Fibroblast of skin of left biceps (primary cell): ENCODE data around the gene FBXL7.

Experiments used
- DNase-seq, 2 experiments: peaks; one replicate each; pipeline ENCODE4 v3.0.0-alpha.2; 2013; ENCODE audit warnings: low read depth in 2 of 2

The FBXL7 gene

GRCh38 chr5:15499528-15500324 is at the start of gene FBXL7:
Gene FBXL7 (plus strand): TSS chr5:15500180.
- peak in 1 of 2 experiments; percentile 40 for DNase-seq

GRCh38 chr5:15450473-15450872 is 49.5 kb upstream of the FBXL7 start:
- DNase-seq, result no peak

GRCh38 chr5:15450949-15451348 is 49.0 kb upstream of the FBXL7 start:
- no peak for DNase-seq

GRCh38 chr5:15452030-15452429 is 48.0 kb upstream of the FBXL7 start:
- no peak for DNase-seq

GRCh38 chr5:15452781-15453180 is 47.2 kb upstream of the FBXL7 start:
- peak in 1 of 2 experiments; percentile 12 for DNase-seq

GRCh38 chr5:15459200-15459599 is 40.8 kb upstream of the FBXL7 start:
- no peak for DNase-seq

GRCh38 chr5:15463231-15463980 is 36.6 kb upstream of the FBXL7 start:
- DNase-seq, result peak in 1 of 2 experiments; percentile 5

GRCh38 chr5:15472116-15472515 is 27.9 kb upstream of the FBXL7 start:
- DNase-seq, result no peak

GRCh38 chr5:15474143-15474719 is 25.7 kb upstream of the FBXL7 start:
- DNase-seq, result no peak

- no peak for DNase-seq
These were observed 24.6 kb upstream of the FBXL7 start for GRCh38 chr5:15475367-15475766.

GRCh38 chr5:15476977-15477376 is 23.0 kb upstream of the FBXL7 start:
- no peak for DNase-seq

- no peak for DNase-seq
These were observed 19.5 kb upstream of the FBXL7 start for GRCh38 chr5:15480436-15480835.

- DNase-seq, result no peak
These were observed 16.5 kb upstream of the FBXL7 start for GRCh38 chr5:15483351-15484097.

- DNase-seq, result no peak
These were observed 12.8 kb upstream of the FBXL7 start for GRCh38 chr5:15487228-15487627.

GRCh38 chr5:15489571-15490235 is 10.3 kb upstream of the FBXL7 start:
- no peak for DNase-seq

GRCh38 chr5:15492545-15492944 is 7.4 kb upstream of the FBXL7 start:
- DNase-seq, result no peak

GRCh38 chr5:15493501-15493900 is 6.5 kb upstream of the FBXL7 start:
- no peak for DNase-seq

- no peak for DNase-seq
These were observed 5.0 kb upstream of the FBXL7 start for GRCh38 chr5:15495026-15495425.

GRCh38 chr5:15496886-15497285 is 3.1 kb upstream of the FBXL7 start:
- no peak for DNase-seq

- DNase-seq, result no peak
These were observed 483 bp downstream of the FBXL7 start for GRCh38 chr5:15500325-15501001.
